GM23338 (cell line): ENCODE results near the gene KYAT1. TPM values are rescaled to one million over a fixed set of nuclear protein-coding genes. Genes with fewer than 3 reads are reported as not detected.

Experiments used
- ATAC-seq: fragments of 200-7000 bp; cut with Tn5 transposase; 3 replicates; pipeline ENCODE4 v1.9.1; 2020
- DNase-seq: peaks from one replicate; pipeline ENCODE4 v3.0.0-alpha.2; 2015; ENCODE audit warnings: low spot score
- H2AFZ ChIP-seq: fragments of 200-600 bp; sonication (generic); 2 replicates; pipeline ENCODE4 v1.8.0; 2016; ENCODE audit warnings: antibody characterized with exemption, mild to moderate bottlenecking, moderate library complexity
- H3F3A ChIP-seq: fragments of 200-600 bp; sonication (generic); replicated peaks from 2 replicates; pipeline ENCODE4 v1.8.0; 2017; ENCODE audit warnings: antibody characterized with exemption, mixed run types, low read depth
- H3K27ac ChIP-seq: fragments of 200-600 bp; sonication (generic); 2 replicates; pipeline ENCODE4 v1.6.1; 2016; ENCODE audit warnings: low read depth
- H3K27me3 ChIP-seq: fragments of 200-600 bp; sonication (generic); 2 replicates; pipeline ENCODE4 v1.8.0; 2016; ENCODE audit warnings: mild to moderate bottlenecking, mixed run types, moderate library complexity; ENCODE audit not compliant: insufficient read depth
- H3K36me3 ChIP-seq: fragments of 200-600 bp; sonication (generic); 2 replicates; pipeline ENCODE4 v1.8.0; 2016; ENCODE audit warnings: mild to moderate bottlenecking; ENCODE audit not compliant: insufficient read depth
- H3K4me1 ChIP-seq: fragments of 200-600 bp; sonication (generic); 2 replicates; pipeline ENCODE4 v1.8.0; 2016; ENCODE audit warnings: mild to moderate bottlenecking, moderate library complexity; ENCODE audit not compliant: insufficient read depth
- H3K4me2 ChIP-seq: fragments of 200-600 bp; sonication (generic); 2 replicates; pipeline ENCODE4 v1.7.1; 2017; ENCODE audit warnings: mixed run types
- H3K4me3 ChIP-seq: fragments of 200-600 bp; sonication (generic); 2 replicates; pipeline ENCODE4 v1.6.1; 2016; ENCODE audit warnings: mixed run types
- H3K79me2 ChIP-seq: fragments of 200-600 bp; sonication (generic); replicated peaks from 2 replicates; pipeline ENCODE4 v1.8.0; 2017; ENCODE audit warnings: mild to moderate bottlenecking; ENCODE audit not compliant: insufficient read depth
- H3K9me2 ChIP-seq: fragments of 200-600 bp; sonication (generic); 2 replicates; pipeline ENCODE4 v1.8.0; 2017; ENCODE audit not compliant: insufficient read depth
- H4K20me1 ChIP-seq: fragments of 200-600 bp; sonication (generic); replicated peaks from 2 replicates; pipeline ENCODE4 v1.8.0; 2017; ENCODE audit warnings: mild to moderate bottlenecking; ENCODE audit not compliant: insufficient read depth
- H3K27ac Mint-ChIP-seq: 2 replicates; pipeline ENCODE4 v1.8.0; 2020; ENCODE audit warnings: inconsistent platforms, mild to moderate bottlenecking, moderate library complexity, mixed read lengths
- H3K27me3 Mint-ChIP-seq: 3 replicates; pipeline ENCODE4 v1.8.0; 2022; ENCODE audit warnings: low read depth, mild to moderate bottlenecking, moderate library complexity, mixed read lengths, inconsistent platforms; ENCODE audit not compliant: insufficient read depth, poor library complexity
- H3K36me3 Mint-ChIP-seq: 3 replicates; pipeline ENCODE4 v1.8.0; 2021; ENCODE audit warnings: low read depth, mild to moderate bottlenecking, inconsistent platforms, moderate library complexity, mixed read lengths
- H3K4me1 Mint-ChIP-seq: 3 replicates; pipeline ENCODE4 v1.8.0; 2020; ENCODE audit warnings: mild to moderate bottlenecking, inconsistent platforms, mixed read lengths
- H3K4me3 Mint-ChIP-seq: 3 replicates; pipeline ENCODE4 v1.8.0; 2021; ENCODE audit warnings: moderate library complexity, mild to moderate bottlenecking, inconsistent platforms, mixed read lengths
- H3K9me3 Mint-ChIP-seq: 3 replicates; pipeline ENCODE4 v1.8.0; 2020; ENCODE audit warnings: moderate library complexity, mild to moderate bottlenecking, inconsistent platforms, mixed read lengths
- NANOG ChIP-seq: IDR thresholded peaks from 2 replicates; pipeline ENCODE4 v1.6.1; 2016; ENCODE audit warnings: antibody characterized with exemption, borderline replicate concordance
- POLR2AphosphoS5 ChIP-seq: IDR thresholded peaks from 2 replicates; pipeline ENCODE4 v1.6.1; 2016; ENCODE audit warnings: antibody characterized with exemption, low read depth
- polyA plus RNA-seq: library from polyadenylated mRNA; unstranded; fragments of >200 nt; fragmentation: Nextera tagmentation; extraction: Ambion mirVana; gene quantifications from 2 replicates; pipeline ENCODE4 v1.2.1, GENCODE V29; 2016
- total RNA-seq: library from RNA; depleted of rRNA; stranded (reverse); fragments of >200 nt; shearing (Covaris generic); gene quantifications from 2 replicates; pipeline ENCODE4 v1.2.3, GENCODE V29; 2014
- TF ChIP-seq, protein P1 (sequence below): fragments of 250-450 bp; sonication (Bioruptor Pico); IDR thresholded peaks from 2 replicates; pipeline ENCODE4 v1.5.0; 2020; ENCODE audit warnings: mild to moderate bottlenecking, moderate library complexity

Gene KYAT1
- total and polyA plus RNA-seq, 2 experiments from 2014 or later: 26.1 to 34.0 TPM

GRCh38 chr9:128821584-128822406, 60.0 kb downstream of the KYAT1 start:
- H3K4me1 Mint-ChIP-seq: peaks cover 12% of the 10 kb centered on the region; the same call in 2 of the 3 replicates
- no peak overlapping the region for H3K27ac Mint-ChIP-seq
- no peaks in the 10 kb centered on the region for H3K9me3 Mint-ChIP-seq
- Histone ChIP-seq H2AFZ (no peak overlapping the region), H3K27ac (no peak overlapping the region), H3K9me2 (no peaks in the 10 kb centered on the region), H3K4me1 (no peaks in the 10 kb centered on the region; the same call in 1 of the 2 replicates), H3K36me3 (peaks cover 14% of the 10 kb centered on the region; the same call in 1 of the 2 replicates), H3K27me3 (no peaks in the 10 kb centered on the region; the same call in 1 of the 2 replicates), H4K20me1 (peaks cover 19% of the 10 kb centered on the region), H3K4me2 (no peak overlapping the region), H3K4me3 (no peak overlapping the region), H3F3A (peaks cover 6% of the 10 kb centered on the region), H3K79me2 (no peaks in the 10 kb centered on the region)
- DNase-seq: no peak
- H3K36me3 Mint-ChIP-seq: peaks cover 48% of the 10 kb centered on the region
- ATAC-seq: no peak
- no peak overlapping the region; the same call in 2 of the 3 replicates for H3K4me3 Mint-ChIP-seq
- H3K27me3 Mint-ChIP-seq: peaks cover 31% of the 10 kb centered on the region
- TF ChIP-seq, protein P1, sequence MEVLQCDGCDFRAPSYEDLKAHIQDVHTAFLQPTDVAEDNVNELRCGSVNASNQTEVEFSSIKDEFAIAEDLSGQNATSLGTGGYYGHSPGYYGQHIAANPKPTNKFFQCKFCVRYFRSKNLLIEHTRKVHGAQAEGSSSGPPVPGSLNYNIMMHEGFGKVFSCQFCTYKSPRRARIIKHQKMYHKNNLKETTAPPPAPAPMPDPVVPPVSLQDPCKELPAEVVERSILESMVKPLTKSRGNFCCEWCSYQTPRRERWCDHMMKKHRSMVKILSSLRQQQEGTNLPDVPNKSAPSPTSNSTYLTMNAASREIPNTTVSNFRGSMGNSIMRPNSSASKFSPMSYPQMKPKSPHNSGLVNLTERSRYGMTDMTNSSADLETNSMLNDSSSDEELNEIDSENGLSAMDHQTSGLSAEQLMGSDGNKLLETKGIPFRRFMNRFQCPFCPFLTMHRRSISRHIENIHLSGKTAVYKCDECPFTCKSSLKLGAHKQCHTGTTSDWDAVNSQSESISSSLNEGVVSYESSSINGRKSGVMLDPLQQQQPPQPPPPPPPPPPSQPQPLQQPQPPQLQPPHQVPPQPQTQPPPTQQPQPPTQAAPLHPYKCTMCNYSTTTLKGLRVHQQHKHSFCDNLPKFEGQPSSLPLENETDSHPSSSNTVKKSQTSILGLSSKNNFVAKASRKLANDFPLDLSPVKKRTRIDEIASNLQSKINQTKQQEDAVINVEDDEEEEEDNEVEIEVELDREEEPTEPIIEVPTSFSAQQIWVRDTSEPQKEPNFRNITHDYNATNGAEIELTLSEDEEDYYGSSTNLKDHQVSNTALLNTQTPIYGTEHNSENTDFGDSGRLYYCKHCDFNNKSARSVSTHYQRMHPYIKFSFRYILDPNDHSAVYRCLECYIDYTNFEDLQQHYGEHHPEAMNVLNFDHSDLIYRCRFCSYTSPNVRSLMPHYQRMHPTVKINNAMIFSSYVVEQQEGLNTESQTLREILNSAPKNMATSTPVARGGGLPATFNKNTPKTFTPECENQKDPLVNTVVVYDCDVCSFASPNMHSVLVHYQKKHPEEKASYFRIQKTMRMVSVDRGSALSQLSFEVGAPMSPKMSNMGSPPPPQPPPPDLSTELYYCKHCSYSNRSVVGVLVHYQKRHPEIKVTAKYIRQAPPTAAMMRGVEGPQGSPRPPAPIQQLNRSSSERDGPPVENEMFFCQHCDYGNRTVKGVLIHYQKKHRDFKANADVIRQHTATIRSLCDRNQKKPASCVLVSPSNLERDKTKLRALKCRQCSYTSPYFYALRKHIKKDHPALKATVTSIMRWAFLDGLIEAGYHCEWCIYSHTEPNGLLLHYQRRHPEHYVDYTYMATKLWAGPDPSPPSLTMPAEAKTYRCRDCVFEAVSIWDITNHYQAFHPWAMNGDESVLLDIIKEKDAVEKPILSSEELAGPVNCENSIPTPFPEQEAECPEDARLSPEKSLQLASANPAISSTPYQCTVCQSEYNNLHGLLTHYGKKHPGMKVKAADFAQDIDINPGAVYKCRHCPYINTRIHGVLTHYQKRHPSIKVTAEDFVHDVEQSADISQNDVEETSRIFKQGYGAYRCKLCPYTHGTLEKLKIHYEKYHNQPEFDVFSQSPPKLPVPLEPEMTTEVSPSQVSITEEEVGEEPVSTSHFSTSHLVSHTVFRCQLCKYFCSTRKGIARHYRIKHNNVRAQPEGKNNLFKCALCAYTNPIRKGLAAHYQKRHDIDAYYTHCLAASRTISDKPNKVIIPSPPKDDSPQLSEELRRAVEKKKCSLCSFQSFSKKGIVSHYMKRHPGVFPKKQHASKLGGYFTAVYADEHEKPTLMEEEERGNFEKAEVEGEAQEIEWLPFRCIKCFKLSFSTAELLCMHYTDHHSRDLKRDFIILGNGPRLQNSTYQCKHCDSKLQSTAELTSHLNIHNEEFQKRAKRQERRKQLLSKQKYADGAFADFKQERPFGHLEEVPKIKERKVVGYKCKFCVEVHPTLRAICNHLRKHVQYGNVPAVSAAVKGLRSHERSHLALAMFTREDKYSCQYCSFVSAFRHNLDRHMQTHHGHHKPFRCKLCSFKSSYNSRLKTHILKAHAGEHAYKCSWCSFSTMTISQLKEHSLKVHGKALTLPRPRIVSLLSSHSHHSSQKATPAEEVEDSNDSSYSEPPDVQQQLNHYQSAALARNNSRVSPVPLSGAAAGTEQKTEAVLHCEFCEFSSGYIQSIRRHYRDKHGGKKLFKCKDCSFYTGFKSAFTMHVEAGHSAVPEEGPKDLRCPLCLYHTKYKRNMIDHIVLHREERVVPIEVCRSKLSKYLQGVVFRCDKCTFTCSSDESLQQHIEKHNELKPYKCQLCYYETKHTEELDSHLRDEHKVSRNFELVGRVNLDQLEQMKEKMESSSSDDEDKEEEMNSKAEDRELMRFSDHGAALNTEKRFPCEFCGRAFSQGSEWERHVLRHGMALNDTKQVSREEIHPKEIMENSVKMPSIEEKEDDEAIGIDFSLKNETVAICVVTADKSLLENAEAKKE: no peak
- no peak for TF ChIP-seq NANOG
- TF ChIP-seq POLR2AphosphoS5: peak; percentile 17; the same call in 1 of the 2 replicates
